Mammary epithelial cell (primary cell): ENCODE measurements around the gene SYNCRIP.

ENCODE experiments used
- EZH2 ChIP-seq: IDR thresholded peaks from 2 replicates; pipeline ENCODE4 v1.6.1; 2012; ENCODE audit warnings: low read length, inconsistent platforms, borderline replicate concordance
- TF ChIP-seq, protein P1 (sequence below), 2 donors: IDR thresholded peaks in 1 of 2; conservative IDR thresholded peaks in 1 of 2; 2 replicates each; pipeline ENCODE4 v1.5.1; 2011 to 2012; ENCODE audit warnings: inconsistent platforms in 2 of 2, low read length in 2 of 2, mild to moderate bottlenecking in 2 of 2, control low read depth in 1 of 2, low read depth in 1 of 2; ENCODE audit not compliant: insufficient read depth in 1 of 2; ENCODE audit errors: extremely low read depth in 1 of 2

DNA sequence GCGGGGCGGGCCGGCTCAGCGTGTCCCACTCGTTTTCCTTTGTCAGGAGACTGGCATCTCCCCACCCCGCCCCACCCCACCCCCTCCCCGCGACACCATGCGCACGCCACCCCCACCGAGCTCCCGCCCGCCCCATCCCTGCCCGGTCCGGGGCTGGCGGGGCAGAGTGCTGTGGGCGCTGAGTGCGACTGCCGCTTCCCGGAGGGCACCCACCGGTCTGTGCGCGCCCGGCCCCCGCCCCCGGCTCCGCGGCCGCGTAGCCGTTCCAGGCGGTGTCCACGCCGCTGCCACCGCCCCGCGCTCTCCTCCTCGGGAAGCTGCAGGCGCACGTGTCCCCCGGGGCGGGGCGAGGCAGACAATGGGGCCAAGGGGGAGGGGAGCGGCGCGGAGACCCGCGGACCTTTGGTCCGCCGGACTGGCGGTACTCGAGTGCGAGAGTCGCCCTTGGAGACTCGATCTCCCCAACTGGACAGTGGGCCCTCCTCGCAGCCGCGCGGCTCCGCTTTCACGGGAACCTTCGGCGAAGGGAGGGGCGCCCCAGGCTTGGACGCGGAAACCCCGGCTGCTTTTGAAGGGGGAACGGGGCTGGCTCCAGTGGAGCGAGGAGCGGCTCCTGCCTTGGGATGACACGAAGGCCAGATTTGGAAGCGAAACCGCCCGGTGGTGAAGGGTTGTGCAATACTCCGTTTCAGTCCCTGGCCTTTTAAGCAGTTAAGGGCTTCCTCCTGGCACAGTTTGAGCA, 1.0 kb upstream of the SYNCRIP start:
- no peak for TF ChIP-seq EZH2
- TF ChIP-seq, protein P1, sequence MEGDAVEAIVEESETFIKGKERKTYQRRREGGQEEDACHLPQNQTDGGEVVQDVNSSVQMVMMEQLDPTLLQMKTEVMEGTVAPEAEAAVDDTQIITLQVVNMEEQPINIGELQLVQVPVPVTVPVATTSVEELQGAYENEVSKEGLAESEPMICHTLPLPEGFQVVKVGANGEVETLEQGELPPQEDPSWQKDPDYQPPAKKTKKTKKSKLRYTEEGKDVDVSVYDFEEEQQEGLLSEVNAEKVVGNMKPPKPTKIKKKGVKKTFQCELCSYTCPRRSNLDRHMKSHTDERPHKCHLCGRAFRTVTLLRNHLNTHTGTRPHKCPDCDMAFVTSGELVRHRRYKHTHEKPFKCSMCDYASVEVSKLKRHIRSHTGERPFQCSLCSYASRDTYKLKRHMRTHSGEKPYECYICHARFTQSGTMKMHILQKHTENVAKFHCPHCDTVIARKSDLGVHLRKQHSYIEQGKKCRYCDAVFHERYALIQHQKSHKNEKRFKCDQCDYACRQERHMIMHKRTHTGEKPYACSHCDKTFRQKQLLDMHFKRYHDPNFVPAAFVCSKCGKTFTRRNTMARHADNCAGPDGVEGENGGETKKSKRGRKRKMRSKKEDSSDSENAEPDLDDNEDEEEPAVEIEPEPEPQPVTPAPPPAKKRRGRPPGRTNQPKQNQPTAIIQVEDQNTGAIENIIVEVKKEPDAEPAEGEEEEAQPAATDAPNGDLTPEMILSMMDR (conservative IDR thresholded peaks at IDR 0.05 in 1 of 2, IDR thresholded peaks at IDR 0.05 in 1 of 2; ENCODE audit: extremely low read depth in 1 of 2, insufficient read depth in 1 of 2, low read depth in 1 of 2, low read length in 2 of 2), result no peak
